Measurements from ENCODE around the gene CALHM6. TPM values are rescaled to one million over a fixed set of nuclear protein-coding genes. Genes with fewer than 3 reads are reported as not detected.

The CALHM6 gene
- total RNA-seq, 2 donors from 2014 or later = 1.3 to 2.3 TPM

- Histone ChIP-seq H3K4me3 (no peak overlapping the region), H3K4me1 (no peaks in the 10 kb centered on the region), H3K9me3 (no peaks in the 10 kb centered on the region), H3K36me3 (replicated peaks in 1 of 2; ENCODE audit: insufficient read depth in 1 of 2, low read depth in 2 of 2) (no peaks in the 10 kb centered on the region), H3K27ac (no peak overlapping the region), H3K27me3 (no peaks in the 10 kb centered on the region)
- no peak for TF ChIP-seq CTCF (IDR thresholded peaks at IDR 0.05)
- TF ChIP-seq POLR2A (IDR thresholded peaks at IDR 0.05) = no peak
- no peak for DNase-seq
- 29 to 41% methylated on average over 1 of the region's 1 CpG for WGBS, 2 donors
- no peak for ATAC-seq
- intact Hi-C loops (cut with DNase I) = no loop called here
Observed at GRCh38 chr6:116439522-116440051, 21.6 kb upstream of the CALHM6 start.

- H3K9me3 ChIP-seq = no peaks in the 10 kb centered on the region
- intact Hi-C loops (cut with DNase I) = no loop called here
- H3K27ac ChIP-seq = no peak overlapping the region
- H3K36me3 ChIP-seq (replicated peaks in 1 of 2; ENCODE audit: insufficient read depth in 1 of 2, low read depth in 2 of 2) = no peaks in the 10 kb centered on the region
- TF ChIP-seq POLR2A (IDR thresholded peaks at IDR 0.05) = no peak
- TF ChIP-seq CTCF (IDR thresholded peaks at IDR 0.05) = no peak
- H3K4me1 ChIP-seq = no peaks in the 10 kb centered on the region
- H3K27me3 ChIP-seq = no peaks in the 10 kb centered on the region
- DNase-seq (no peak), ATAC-seq (no peak)
- 75 to 86% methylated on average over 2 of the region's 2 CpGs for WGBS, 2 donors
- H3K4me3 ChIP-seq = no peak overlapping the region
Observed at GRCh38 chr6:116443105-116443504, 18.1 kb upstream of the CALHM6 start.

GRCh38 chr6:116444092-116444491, 17.1 kb upstream of the CALHM6 start:
- no peaks in the 10 kb centered on the region for H3K27me3 ChIP-seq
- ATAC-seq (peak; percentile 71), DNase-seq (no peak)
- intact Hi-C loops (cut with DNase I) = no loop called here
- H3K4me1 ChIP-seq = no peaks in the 10 kb centered on the region
- no peaks in the 10 kb centered on the region for H3K9me3 ChIP-seq
- TF ChIP-seq CTCF (IDR thresholded peaks at IDR 0.05) (peak in 5 of 7 experiments; percentile 22 to 53 (median 38)), POLR2A (IDR thresholded peaks at IDR 0.05) (no peak)
- no peak overlapping the region for H3K27ac ChIP-seq
- H3K36me3 ChIP-seq (replicated peaks in 1 of 2; ENCODE audit: insufficient read depth in 1 of 2, low read depth in 2 of 2) = no peaks in the 10 kb centered on the region
- H3K4me3 ChIP-seq = no peak overlapping the region
- WGBS, 2 donors = 4 to 9% methylated on average over 3 of the region's 3 CpGs

GRCh38 chr6:116444575-116444974, 16.6 kb upstream of the CALHM6 start:
- no peak for TF ChIP-seq CTCF (IDR thresholded peaks at IDR 0.05)
- TF ChIP-seq POLR2A (IDR thresholded peaks at IDR 0.05) = no peak
- Histone ChIP-seq H3K27me3 (no peaks in the 10 kb centered on the region), H3K4me3 (no peak overlapping the region), H3K4me1 (no peaks in the 10 kb centered on the region), H3K9me3 (no peaks in the 10 kb centered on the region), H3K27ac (no peak overlapping the region), H3K36me3 (replicated peaks in 1 of 2; ENCODE audit: insufficient read depth in 1 of 2, low read depth in 2 of 2) (no peaks in the 10 kb centered on the region)
- intact Hi-C loops (cut with DNase I) = no loop called here
- WGBS, 2 donors = 73 to 76% methylated on average over 1 of the region's 1 CpG
- ATAC-seq (no peak), DNase-seq (no peak)

- H3K27me3 ChIP-seq = no peaks in the 10 kb centered on the region
- H3K9me3 ChIP-seq = no peaks in the 10 kb centered on the region
- no peak overlapping the region for H3K27ac ChIP-seq
- DNase-seq (no peak), ATAC-seq (no peak)
- no peaks in the 10 kb centered on the region for H3K4me1 ChIP-seq
- WGBS, 2 donors = 58 to 63% methylated on average over 5 of the region's 5 CpGs
- intact Hi-C loops (cut with DNase I) = no loop called here
- TF ChIP-seq POLR2A (IDR thresholded peaks at IDR 0.05) = no peak
- TF ChIP-seq CTCF (IDR thresholded peaks at IDR 0.05) = no peak
- H3K4me3 ChIP-seq = no peak overlapping the region
- no peaks in the 10 kb centered on the region for H3K36me3 ChIP-seq (replicated peaks in 1 of 2; ENCODE audit: insufficient read depth in 1 of 2, low read depth in 2 of 2)
Observed at GRCh38 chr6:116445102-116445501, 16.1 kb upstream of the CALHM6 start.

Measured in body of pancreas (tissue), 4 donors.